Smooth muscle cell (in vitro differentiated cells): ENCODE results near the gene TUBA1A. TPM values are rescaled to one million over a fixed set of nuclear protein-coding genes. Genes with fewer than 3 reads are reported as not detected.

Experiments
- DNase-seq: peaks from one replicate; lab custom pipeline; 2025; ENCODE audit not compliant: unreplicated experiment; lab: John Stamatoyannopoulos, UW
- H2AFZ ChIP-seq: fragments of 200-600 bp; sonication (generic); 2 replicates; pipeline ENCODE4 v1.6.0; 2016; ENCODE audit warnings: antibody characterized with exemption, low read depth, mild to moderate bottlenecking
- H3F3A ChIP-seq: fragments of 200-600 bp; sonication (generic); 2 replicates; pipeline ENCODE4 v1.6.0; 2017; ENCODE audit warnings: antibody characterized with exemption, low read depth
- H3K27ac ChIP-seq: fragments of 200-600 bp; sonication (generic); 2 replicates; pipeline ENCODE4 v1.5.1; 2016; ENCODE audit warnings: low read depth, mild to moderate bottlenecking
- H3K27me3 ChIP-seq: fragments of 200-600 bp; sonication (generic); 2 replicates; pipeline ENCODE4 v1.6.1; 2016; ENCODE audit warnings: low read depth, mild to moderate bottlenecking
- H3K36me3 ChIP-seq: fragments of 200-600 bp; sonication (generic); 2 replicates; pipeline ENCODE4 v1.5.1; 2016; ENCODE audit warnings: low read depth
- H3K4me1 ChIP-seq: fragments of 200-600 bp; sonication (generic); 2 replicates; pipeline ENCODE4 v1.5.1; 2016; ENCODE audit warnings: low read depth
- H3K4me2 ChIP-seq: fragments of 200-600 bp; sonication (generic); 2 replicates; pipeline ENCODE4 v1.6.0; 2016; ENCODE audit warnings: mild to moderate bottlenecking
- H3K4me3 ChIP-seq: fragments of 200-600 bp; sonication (generic); 2 replicates; pipeline ENCODE4 v1.5.1; 2016; ENCODE audit warnings: mild to moderate bottlenecking
- H3K79me2 ChIP-seq: fragments of 200-600 bp; sonication (generic); 2 replicates; pipeline ENCODE4 v1.6.0; 2016; ENCODE audit warnings: low read depth, mild to moderate bottlenecking
- H3K9ac ChIP-seq: fragments of 200-600 bp; sonication (generic); 2 replicates; pipeline ENCODE4 v1.6.0; 2016; ENCODE audit warnings: low read depth
- H3K9me3 ChIP-seq: fragments of 200-600 bp; sonication (generic); replicated peaks from 2 replicates; pipeline ENCODE4 v1.5.1; 2016; ENCODE audit warnings: low read depth
- H4K20me1 ChIP-seq: fragments of 200-600 bp; sonication (generic); 2 replicates; pipeline ENCODE4 v1.6.0; 2016; ENCODE audit warnings: low read depth
- whole genome bisulfite sequencing: methylation state at CpG from one replicate; pipeline ENCODE4 v1.1.7; 2016; ENCODE audit warnings: low lambda C conversion rate; 5-methylcytosine and 5-hydroxymethylcytosine counted together
- polyA plus RNA-seq: library from polyadenylated mRNA; unstranded; fragments of >200 nt; fragmentation: Nextera tagmentation; extraction: Ambion mirVana; gene quantifications from 2 replicates; pipeline ENCODE4 v1.2.1, GENCODE V29; 2016
- total RNA-seq: library from RNA; depleted of rRNA; stranded (reverse); fragments of >200 nt; gene quantifications from 2 replicates; pipeline ENCODE4 v1.2.3, GENCODE V29; 2014
- TF ChIP-seq, protein P1 (sequence below): fragments of 200-600 bp; sonication (generic); IDR thresholded peaks from 2 replicates; pipeline ENCODE4 v1.5.1; 2017; ENCODE audit warnings: borderline replicate concordance, mild to moderate bottlenecking, antibody characterized with exemption; ENCODE audit not compliant: insufficient read depth, poor library complexity, severe bottlenecking

The TUBA1A gene
- 1,161 and 1,305 TPM in 2 replicates for total RNA-seq
- polyA plus RNA-seq: 981 and 1,375 TPM in 2 replicates

DNA sequence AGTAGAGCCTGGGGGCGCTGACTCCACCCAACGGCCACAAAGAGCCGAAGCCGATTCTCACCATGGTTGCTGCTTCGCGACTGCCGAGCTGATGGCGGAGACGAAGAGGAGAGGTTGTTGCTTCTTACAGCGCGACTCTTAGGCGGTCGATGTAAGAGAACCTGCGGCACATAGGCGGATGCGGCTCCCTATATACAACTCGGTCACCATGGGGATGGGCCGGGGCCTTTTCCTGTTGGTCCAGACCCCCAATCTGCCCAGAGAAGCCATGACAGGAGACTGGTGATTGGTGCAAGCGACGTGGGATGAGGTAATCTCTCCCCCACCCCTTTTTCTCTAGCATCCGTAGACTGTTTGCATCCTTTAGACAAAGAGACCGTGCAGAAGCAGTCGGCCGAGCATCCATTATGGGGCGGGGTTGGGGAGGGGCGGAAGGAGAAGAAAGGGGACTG is at the start of gene TUBA1A:
TSS of gene TUBA1A (minus strand) at position 165 of the 452 bp plus-strand sequence. CDS start at position 64, 101 bp downstream.
- Histone ChIP-seq H2AFZ (peak within 1 kb of the TSS; percentile 61), H3K9ac (peak within 1 kb of the TSS; percentile 97), H3K27ac (peak within 1 kb of the TSS; percentile 92), H3K4me2 (peak within 1 kb of the TSS; percentile 91), H3K79me2 (peaks cover 40% of the 10 kb centered on the region), H4K20me1 (peaks cover 45% of the 10 kb centered on the region), H3F3A (peaks cover 31% of the 10 kb centered on the region), H3K4me3 (peak within 1 kb of the TSS; percentile 90), H3K4me1 (peaks cover 30% of the 10 kb centered on the region), H3K9me3 (no peaks in the 10 kb centered on the region), H3K27me3 (no peaks in the 10 kb centered on the region), H3K36me3 (peaks cover 11% of the 10 kb centered on the region)
- DNase-seq: peak; percentile 61
- TF ChIP-seq, protein P1, sequence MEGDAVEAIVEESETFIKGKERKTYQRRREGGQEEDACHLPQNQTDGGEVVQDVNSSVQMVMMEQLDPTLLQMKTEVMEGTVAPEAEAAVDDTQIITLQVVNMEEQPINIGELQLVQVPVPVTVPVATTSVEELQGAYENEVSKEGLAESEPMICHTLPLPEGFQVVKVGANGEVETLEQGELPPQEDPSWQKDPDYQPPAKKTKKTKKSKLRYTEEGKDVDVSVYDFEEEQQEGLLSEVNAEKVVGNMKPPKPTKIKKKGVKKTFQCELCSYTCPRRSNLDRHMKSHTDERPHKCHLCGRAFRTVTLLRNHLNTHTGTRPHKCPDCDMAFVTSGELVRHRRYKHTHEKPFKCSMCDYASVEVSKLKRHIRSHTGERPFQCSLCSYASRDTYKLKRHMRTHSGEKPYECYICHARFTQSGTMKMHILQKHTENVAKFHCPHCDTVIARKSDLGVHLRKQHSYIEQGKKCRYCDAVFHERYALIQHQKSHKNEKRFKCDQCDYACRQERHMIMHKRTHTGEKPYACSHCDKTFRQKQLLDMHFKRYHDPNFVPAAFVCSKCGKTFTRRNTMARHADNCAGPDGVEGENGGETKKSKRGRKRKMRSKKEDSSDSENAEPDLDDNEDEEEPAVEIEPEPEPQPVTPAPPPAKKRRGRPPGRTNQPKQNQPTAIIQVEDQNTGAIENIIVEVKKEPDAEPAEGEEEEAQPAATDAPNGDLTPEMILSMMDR: no peak
- WGBS: under 1% methylated on average over 26 of the region's 26 CpGs

DNA sequence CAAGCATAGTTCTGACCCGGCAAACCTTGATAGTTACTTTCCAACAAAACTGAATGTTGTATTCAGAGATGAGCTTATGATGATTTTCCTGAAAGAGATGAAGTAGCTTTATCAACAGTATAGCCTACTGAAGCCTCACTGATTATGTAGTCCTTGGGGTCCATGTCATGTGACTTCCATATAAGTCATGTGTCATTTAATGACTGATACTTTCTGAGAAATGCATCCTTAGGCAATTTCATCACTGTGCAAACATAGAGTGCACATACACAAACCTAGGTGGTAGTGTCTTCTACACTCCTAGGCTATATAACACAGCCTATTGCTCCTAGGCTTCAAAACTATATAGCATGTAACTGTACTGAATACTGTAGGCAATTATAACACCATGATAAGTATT is 47.5 kb upstream of the TUBA1A start:
- Histone ChIP-seq H3F3A (no peaks in the 10 kb centered on the region), H4K20me1 (no peaks in the 10 kb centered on the region), H3K36me3 (no peaks in the 10 kb centered on the region), H3K27ac (no peak overlapping the region), H3K4me1 (peaks cover 21% of the 10 kb centered on the region), H3K4me2 (no peak overlapping the region), H2AFZ (no peak overlapping the region), H3K27me3 (no peaks in the 10 kb centered on the region), H3K79me2 (no peaks in the 10 kb centered on the region), H3K4me3 (no peak overlapping the region), H3K9ac (no peak overlapping the region), H3K9me3 (no peaks in the 10 kb centered on the region)
- WGBS: 92% methylated on average over 1 of the region's 1 CpG
- no peak for DNase-seq
- TF ChIP-seq, protein P1: no peak

DNA sequence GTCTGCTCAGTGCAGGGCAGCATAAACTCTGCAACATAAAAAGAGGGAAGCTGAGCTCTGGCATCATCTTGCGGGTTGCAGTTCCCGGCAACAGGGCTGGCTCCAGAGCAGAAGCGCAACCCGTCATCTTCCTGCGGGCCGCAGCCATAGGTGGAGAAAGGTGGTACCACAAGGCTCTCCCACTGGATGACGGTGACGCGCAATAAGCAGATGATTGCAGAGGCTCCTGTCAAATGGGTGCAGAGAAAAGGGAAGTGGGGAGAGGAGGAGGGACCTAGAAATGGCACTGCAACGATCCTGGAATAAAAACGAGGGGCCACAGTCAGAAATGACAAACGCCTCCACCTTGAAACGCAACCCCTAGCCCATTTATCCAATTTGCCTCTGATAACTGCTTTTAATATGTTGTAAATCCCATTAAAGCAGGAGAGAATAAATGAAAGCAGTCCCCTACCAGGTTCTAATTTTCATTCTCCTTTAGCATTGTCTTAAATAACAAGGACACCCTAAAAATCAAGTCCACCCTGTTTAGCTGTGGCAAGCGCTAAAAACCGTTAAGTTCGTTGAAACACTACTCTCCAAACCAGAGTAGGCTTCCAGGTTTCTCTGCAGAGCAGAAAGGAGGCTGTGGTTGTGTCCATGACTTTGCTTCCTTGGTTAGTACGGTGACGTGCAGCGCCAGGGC is 45.1 kb upstream of the TUBA1A start:
- peak overlapping the region; percentile 46 for H2AFZ ChIP-seq
- peaks cover 21% of the 10 kb centered on the region for H3K4me1 ChIP-seq
- H3K4me2 ChIP-seq: peak overlapping the region; percentile 84
- no peaks in the 10 kb centered on the region for H3K27me3 ChIP-seq
- TF ChIP-seq, protein P1: no peak
- no peaks in the 10 kb centered on the region for H3K9me3 ChIP-seq
- H3K4me3 ChIP-seq: peak overlapping the region; percentile 71
- peak overlapping the region; percentile 64 for H3K27ac ChIP-seq
- DNase-seq: no peak
- 78% methylated on average over 19 of the region's 19 CpGs for WGBS
- H3F3A ChIP-seq: no peaks in the 10 kb centered on the region
- no peaks in the 10 kb centered on the region for H4K20me1 ChIP-seq
- no peaks in the 10 kb centered on the region for H3K79me2 ChIP-seq
- H3K9ac ChIP-seq: no peak overlapping the region
- no peaks in the 10 kb centered on the region for H3K36me3 ChIP-seq
